Kidney epithelial cell (primary cell): ENCODE measurements around the gene ITGA3. TPM values are rescaled to one million over a fixed set of nuclear protein-coding genes. Genes with fewer than 3 reads are reported as not detected.

Experiments
- DNase-seq: peaks from one replicate; pipeline ENCODE4 v3.0.0-alpha.2; 2010; ENCODE audit warnings: low read depth
- H3K27me3 ChIP-seq: 2 replicates; pipeline ENCODE4 v1.6.0; 2011; ENCODE audit warnings: low read length; ENCODE audit not compliant: control insufficient read depth, insufficient read depth
- H3K36me3 ChIP-seq: 2 replicates; pipeline ENCODE4 v1.5.1; 2011; ENCODE audit warnings: low read length; ENCODE audit not compliant: control insufficient read depth, insufficient read depth
- H3K4me3 ChIP-seq: 2 replicates; pipeline ENCODE4 v1.5.1; 2011; ENCODE audit warnings: low read depth, mild to moderate bottlenecking, control low read depth, low read length
- CTCF ChIP-seq: IDR thresholded peaks from 2 replicates; pipeline ENCODE4 v1.5.1; 2011; ENCODE audit warnings: mild to moderate bottlenecking, moderate library complexity, low read length, control low read depth, inconsistent platforms; ENCODE audit not compliant: insufficient read depth, poor library complexity, severe bottlenecking
- total RNA-seq: library from RNA; depleted of rRNA; stranded (reverse); fragments of >200 nt; gene quantifications from 2 replicates; pipeline ENCODE4 v1.2.3, GENCODE V29; 2015

ITGA3 gene
- total RNA-seq, 1 donor from 2014 or later, result 1,029 TPM

- Histone ChIP-seq H3K4me3 (no peak overlapping the region), H3K36me3 (peaks cover 4% of the 10 kb centered on the region), H3K27me3 (no peaks in the 10 kb centered on the region)
- TF ChIP-seq CTCF, result no peak
- DNase-seq, result no peak
Measured at GRCh38 chr17:50133028-50133768, 77.3 kb downstream of the ITGA3 start.

- no peak overlapping the region for H3K4me3 ChIP-seq
- H3K27me3 ChIP-seq, result no peaks in the 10 kb centered on the region
- H3K36me3 ChIP-seq, result peaks cover 5% of the 10 kb centered on the region
- no peak for DNase-seq
- TF ChIP-seq CTCF, result no peak
Measured at GRCh38 chr17:50133769-50134099, 77.8 kb downstream of the ITGA3 start.

GRCh38 chr17:50134206-50135110 is 78.5 kb downstream of the ITGA3 start:
- Histone ChIP-seq H3K4me3 (no peak overlapping the region), H3K27me3 (no peaks in the 10 kb centered on the region), H3K36me3 (peaks cover 10% of the 10 kb centered on the region)
- TF ChIP-seq CTCF, result no peak
- no peak for DNase-seq

- no peak overlapping the region for H3K4me3 ChIP-seq
Measured at GRCh38 chr17:50135316-50136095, 79.6 kb downstream of the ITGA3 start.

More at GRCh38 chr17:50135316-50136095, 79.6 kb downstream of the ITGA3 start:
- Histone ChIP-seq H3K27me3 (no peaks in the 10 kb centered on the region), H3K36me3 (peaks cover 12% of the 10 kb centered on the region)
- no peak for TF ChIP-seq CTCF
- DNase-seq, result no peak
